ENCODE data around the gene SNX1. TPM values are rescaled to one million over a fixed set of nuclear protein-coding genes. Genes with fewer than 3 reads are reported as not detected.

Gene SNX1
- total and polyA plus RNA-seq, 10 of the 15 experiments (the other 5 are each of a cell fraction or from before 2014, with no cell fraction given): 17.8 to 115 (median 96.3) TPM

GRCh38 chr15:64146885-64147681 lies 51.3 kb downstream of the SNX1 start:
- CTCF ChIA-PET: interaction anchor here (0.7 to 1.4 kb wide), 3 partner anchors 10 to 455 kb away, joined by 3 read pairs; partner anchors contain the start of gene CIAO2A
- BruUV-seq (replicated peaks): no TSS peak
- H3K27ac ChIP-seq (ENCODE audit: control insufficient read depth, insufficient read depth): no peak overlapping the region
- DNase-seq (ENCODE audit: low read depth, low spot score) (no peak), FAIRE-seq (no peak), ATAC-seq (no peak)
- H3K9ac ChIP-seq (ENCODE audit: control insufficient read depth, insufficient read depth, low read length): no peak overlapping the region
- H3K4me3 ChIP-seq: no peak overlapping the region
- intact Hi-C loops (cut with micrococcal nuclease; ENCODE audit: unreplicated experiment): no loop called here
- H2AFZ ChIP-seq (ENCODE audit: control insufficient read depth, low read depth, low read length): no peak overlapping the region
- whole genome bisulfite sequencing (ENCODE audit: insufficient coverage, insufficient replicate concordance, low lambda C conversion rate, missing lambda C conversion rate): 99% methylated on average over 19 of the region's 26 CpGs
- POLR2A ChIA-PET: interaction anchor here (0.5 to 0.8 kb wide), 4 partner anchors 17 to 658 kb away, joined by 3 read pairs; no protein-coding TSS in a partner anchor
- peaks cover 5% of the 10 kb centered on the region in 2 experiments for H3K36me3 ChIP-seq (ENCODE audit: control insufficient read depth in 2 of 2, insufficient read depth in 2 of 2, low read length in 1 of 2)
- H4K20me1 ChIP-seq (ENCODE audit: control insufficient read depth, insufficient read depth): no peaks in the 10 kb centered on the region
- SMC1A ChIA-PET (ENCODE audit: uncharacterized antibody, unreplicated experiment): interaction anchor here (1.1 to 1.7 kb wide), 3 partner anchors 13 to 53 kb away, joined by 3 read pairs; no protein-coding TSS in a partner anchor
- RAD21 ChIA-PET (ENCODE audit: unreplicated experiment): no interaction called here
- H3K9me3 ChIP-seq (replicated peaks; ENCODE audit: control insufficient read depth, insufficient read depth, low read length): no peaks in the 10 kb centered on the region
- H3K4me2 ChIP-seq (ENCODE audit: control insufficient read depth, insufficient read depth): no peak overlapping the region
- H3K4me1 ChIP-seq (ENCODE audit: control insufficient read depth, insufficient read depth, low read length): peaks cover 54% of the 10 kb centered on the region
- TF ChIP-seq POLR2A (IDR thresholded peaks at IDR 0.05; ENCODE audit: low read depth, low read length) (0 out of 2 replicates have a peak, but pooled peaks have one; percentile 21), MAX (IDR thresholded peaks at IDR 0.05; ENCODE audit: low read depth, low read length) (no peak)
- in situ Hi-C loops (cut with MboI): no loop called here
- peaks cover 5% of the 10 kb centered on the region for H3K79me2 ChIP-seq (ENCODE audit: control insufficient read depth, insufficient read depth, low read length)
- no peaks in the 10 kb centered on the region for H3K27me3 ChIP-seq (replicated peaks in 1 of 2; ENCODE audit: control insufficient read depth in 2 of 2, insufficient read depth in 2 of 2, low read length in 1 of 2)

GRCh38 chr15:64148168-64148567 lies 52.4 kb downstream of the SNX1 start:
- in situ Hi-C loops (cut with MboI): no loop called here
- Histone ChIP-seq H3K27me3 (replicated peaks in 1 of 2; ENCODE audit: control insufficient read depth in 2 of 2, insufficient read depth in 2 of 2, low read length in 1 of 2) (no peaks in the 10 kb centered on the region), H3K4me3 (no peak overlapping the region), H3K4me1 (ENCODE audit: control insufficient read depth, insufficient read depth, low read length) (peaks cover 54% of the 10 kb centered on the region), H3K27ac (ENCODE audit: control insufficient read depth, insufficient read depth) (no peak overlapping the region), H3K36me3 (ENCODE audit: control insufficient read depth in 2 of 2, insufficient read depth in 2 of 2, low read length in 1 of 2) (peaks cover 2 to 3% of the 10 kb centered on the region in 2 experiments), H2AFZ (ENCODE audit: control insufficient read depth, low read depth, low read length) (no peak overlapping the region), H3K9me3 (replicated peaks; ENCODE audit: control insufficient read depth, insufficient read depth, low read length) (no peaks in the 10 kb centered on the region), H3K4me2 (ENCODE audit: control insufficient read depth, insufficient read depth) (no peak overlapping the region), H3K9ac (ENCODE audit: control insufficient read depth, insufficient read depth, low read length) (no peak overlapping the region), H3K79me2 (ENCODE audit: control insufficient read depth, insufficient read depth, low read length) (peaks cover 15% of the 10 kb centered on the region), H4K20me1 (ENCODE audit: control insufficient read depth, insufficient read depth) (no peaks in the 10 kb centered on the region)
- FAIRE-seq: no peak
- TF ChIP-seq ATF2 (IDR thresholded peaks at IDR 0.05; ENCODE audit: low read length) (no peak), E2F4 (IDR thresholded peaks at IDR 0.05; ENCODE audit: low read depth, low read length) (no peak), CHD1 (IDR thresholded peaks at IDR 0.05; ENCODE audit: low read depth, low read length) (no peak), NFYA (IDR thresholded peaks at IDR 0.05; ENCODE audit: borderline replicate concordance, low read depth, low read length) (no peak), MAX (IDR thresholded peaks at IDR 0.05; ENCODE audit: low read depth, low read length) (no peak), EZH2 (IDR thresholded peaks at IDR 0.05; ENCODE audit: borderline replicate concordance, control insufficient read depth, low read depth, low read length) (no peak), USF2 (IDR thresholded peaks at IDR 0.05; ENCODE audit: borderline replicate concordance, low read depth, low read length) (no peak), CHD4 (IDR thresholded peaks at IDR 0.05) (no peak), GATAD2B (conservative IDR thresholded peaks at IDR 0.05; ENCODE audit: low read depth) (no peak), KAT2A (conservative IDR thresholded peaks at IDR 0.05; ENCODE audit: control insufficient read depth, low read depth, low read length) (no peak)
- SMC1A ChIA-PET (ENCODE audit: uncharacterized antibody, unreplicated experiment): interaction anchor here (1.1 kb wide), 1 partner anchor 12 kb away, joined by 3 read pairs; no protein-coding TSS in a partner anchor
- ATAC-seq: no peak
- POLR2A ChIA-PET: interaction anchor here (0.7 kb wide), 1 partner anchor 14 kb away, joined by 3 read pairs; the partner anchor contains the start of gene PPIB
- intact Hi-C loops (cut with micrococcal nuclease; ENCODE audit: unreplicated experiment): no loop called here
- no peak for DNase-seq (ENCODE audit: low read depth, low spot score)
- 92% methylated on average over 7 of the region's 7 CpGs for WGBS (ENCODE audit: insufficient coverage, insufficient replicate concordance, low lambda C conversion rate, missing lambda C conversion rate)
- no TSS peak for BruUV-seq (replicated peaks)
- CTCF ChIA-PET: interaction anchor here (0.7 to 1.9 kb wide), 4 partner anchors 10 to 1077 kb away, joined by 3 to 6 read pairs (median 4); no protein-coding TSS in a partner anchor
- RAD21 ChIA-PET (ENCODE audit: unreplicated experiment): interaction anchor here (2.0 kb wide), 1 partner anchor 54 kb away, joined by 6 read pairs; the partner anchor contains the start of gene CIAO2A

Measured in GM12878 (cell line).